OCI-LY7 (cell line): ENCODE measurements around the gene EIF4A2. TPM values are rescaled to one million over a fixed set of nuclear protein-coding genes. Genes with fewer than 3 reads are reported as not detected.

Experiments
- BruUV-seq: library from RNA; stranded (reverse); fragments of 400-500 nt; replicated peaks from 2 replicates; lab custom pipeline; 2021; lab: Mats Ljungman, UMichigan
- CTCF ChIA-PET: fragments of 300-600 bp; sonication (Branson Sonifier 250); formaldehyde crosslinking; loops from one replicate; lab custom pipeline; 2022; ENCODE audit warnings: antibody characterized with exemption; ENCODE audit not compliant: unreplicated experiment; lab: Charles Lee
- POLR2A ChIA-PET: fragments of 300-600 bp; sonication (Branson Sonifier 250); formaldehyde crosslinking; loops from one replicate; lab custom pipeline; 2022; ENCODE audit warnings: antibody characterized with exemption; lab: Charles Lee
- DNase-seq: peaks from one replicate; pipeline ENCODE4 v3.0.0-alpha.2; 2015; ENCODE audit warnings: low spot score
- H2AFZ ChIP-seq: fragments of 200-600 bp; sonication (generic), shearing (Covaris generic); 2 replicates; pipeline ENCODE4 v1.6.1; 2014; ENCODE audit warnings: mild to moderate bottlenecking, antibody characterized with exemption, low read length, moderate library complexity
- H3K27ac ChIP-seq: fragments of 200-600 bp; sonication (generic); 2 replicates; pipeline ENCODE4 v1.5.1; 2014; ENCODE audit warnings: mixed run types, low read depth, mild to moderate bottlenecking, moderate library complexity, low read length, inconsistent platforms; ENCODE audit not compliant: poor library complexity, severe bottlenecking
- H3K36me3 ChIP-seq: fragments of 200-600 bp; sonication (generic); 2 replicates; pipeline ENCODE4 v1.6.1; 2014; ENCODE audit warnings: mild to moderate bottlenecking, antibody characterized with exemption, low read length, moderate library complexity, mixed read lengths; ENCODE audit not compliant: insufficient read depth
- H3K4me1 ChIP-seq: fragments of 200-600 bp; sonication (generic); 2 replicates; pipeline ENCODE4 v1.5.1; 2014; ENCODE audit warnings: mild to moderate bottlenecking, low read length; ENCODE audit not compliant: insufficient read depth, poor library complexity, severe bottlenecking
- H3K4me2 ChIP-seq: fragments of 200-600 bp; sonication (generic); 2 replicates; pipeline ENCODE4 v1.6.1; 2014; ENCODE audit warnings: mild to moderate bottlenecking, low read length
- H3K4me3 ChIP-seq: fragments of 200-600 bp; sonication (generic); 2 replicates; pipeline ENCODE4 v1.5.1; 2014; ENCODE audit warnings: mild to moderate bottlenecking, low read depth, low read length; ENCODE audit not compliant: poor library complexity, severe bottlenecking
- H3K79me2 ChIP-seq: fragments of 200-600 bp; sonication (generic); 2 replicates; pipeline ENCODE4 v1.6.1; 2016; ENCODE audit warnings: low read depth, mild to moderate bottlenecking, low read length, moderate library complexity, mixed read lengths; ENCODE audit not compliant: insufficient read depth
- H3K9me2 ChIP-seq: fragments of 200-600 bp; sonication (generic); 2 replicates; pipeline ENCODE4 v1.6.1; 2016; ENCODE audit warnings: mild to moderate bottlenecking, low read length, mixed read lengths; ENCODE audit not compliant: insufficient read depth
- H3K9me3 ChIP-seq: fragments of 200-600 bp; sonication (generic); 2 replicates; pipeline ENCODE4 v1.6.1; 2014; ENCODE audit warnings: mild to moderate bottlenecking, mixed run types, low read length, mixed read lengths
- H4K20me1 ChIP-seq: fragments of 200-600 bp; sonication (generic); 2 replicates; pipeline ENCODE4 v1.6.1; 2014; ENCODE audit warnings: mild to moderate bottlenecking, antibody characterized with exemption, low read length, moderate library complexity, mixed read lengths; ENCODE audit not compliant: insufficient read depth
- EZH2phosphoT487 ChIP-seq: fragments of 200-600 bp; sonication (generic); IDR thresholded peaks from 2 replicates; pipeline ENCODE4 v1.6.1; 2018; ENCODE audit warnings: low read depth, borderline replicate concordance, mild to moderate bottlenecking, mixed run types, antibody characterized with exemption, low read length, moderate library complexity, mixed read lengths
- intact Hi-C: fragments of 100-400 bp; cut with micrococcal nuclease; formaldehyde crosslinking; loops from one replicate; pipeline ENCODE4 v1.10.0; 2022; ENCODE audit not compliant: unreplicated experiment
- total RNA-seq, 2 experiments: library from RNA; depleted of rRNA in 1 of 2; stranded (reverse); fragments of >200 nt in 1 of 2; shearing (Covaris generic) in 1 of 2; gene quantifications; 2 replicates each; pipeline ENCODE4 v1.2.3, GENCODE V29; 2014 to 2022
- TF ChIP-seq, protein P1 (sequence below): fragments of 200-600 bp; sonication (generic); conservative IDR thresholded peaks from 2 replicates; pipeline ENCODE4 v1.5.1; 2014; ENCODE audit warnings: mild to moderate bottlenecking, antibody characterized with exemption, low read length, moderate library complexity, mixed read lengths

The EIF4A2 gene
- total RNA-seq, 2 experiments from 2014 or later: 437 to 506 TPM

DNA sequence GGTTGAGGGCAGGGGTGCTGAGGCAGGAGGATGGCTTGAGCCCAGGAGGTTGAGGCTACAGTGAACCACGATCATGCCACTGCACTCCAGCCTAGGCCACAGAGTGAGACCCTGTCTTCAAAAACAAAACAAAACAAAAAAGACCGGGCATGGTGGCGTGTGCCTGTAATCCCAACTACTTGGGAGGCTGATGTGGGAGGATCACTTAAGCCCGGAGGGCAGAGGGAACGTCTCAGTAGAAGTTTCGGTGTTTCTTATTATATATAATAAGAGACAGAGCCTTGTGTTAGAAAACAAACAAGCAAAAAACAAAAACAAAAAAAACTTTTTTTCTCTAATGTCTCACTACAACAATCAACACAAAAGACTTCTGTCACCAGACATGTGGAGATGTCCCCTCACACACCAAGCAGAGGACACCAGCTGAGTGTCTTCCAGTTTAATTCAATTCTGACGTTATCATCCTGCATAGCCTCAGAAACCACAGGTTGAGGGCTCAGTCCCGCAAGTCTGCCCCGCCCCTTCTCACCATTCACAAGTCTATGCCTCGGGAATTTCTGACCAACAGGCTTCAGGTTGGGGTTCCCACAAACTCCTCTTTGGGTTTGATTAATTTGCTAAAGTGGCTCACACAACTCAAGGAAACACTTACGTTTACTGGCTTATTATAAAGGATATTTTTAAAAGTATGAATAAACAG is 24.0 kb upstream of the EIF4A2 start:
- no peak overlapping the region for H3K27ac ChIP-seq
- ChIA-PET CTCF (no interaction called here), POLR2A (interaction anchor here (0.5 to 0.7 kb wide), 3 partner anchors 36 to 763 kb away, joined by 3 to 4 read pairs (median 4); no protein-coding TSS in a partner anchor)
- no peaks in the 10 kb centered on the region for H3K9me3 ChIP-seq
- TF ChIP-seq, protein P1, sequence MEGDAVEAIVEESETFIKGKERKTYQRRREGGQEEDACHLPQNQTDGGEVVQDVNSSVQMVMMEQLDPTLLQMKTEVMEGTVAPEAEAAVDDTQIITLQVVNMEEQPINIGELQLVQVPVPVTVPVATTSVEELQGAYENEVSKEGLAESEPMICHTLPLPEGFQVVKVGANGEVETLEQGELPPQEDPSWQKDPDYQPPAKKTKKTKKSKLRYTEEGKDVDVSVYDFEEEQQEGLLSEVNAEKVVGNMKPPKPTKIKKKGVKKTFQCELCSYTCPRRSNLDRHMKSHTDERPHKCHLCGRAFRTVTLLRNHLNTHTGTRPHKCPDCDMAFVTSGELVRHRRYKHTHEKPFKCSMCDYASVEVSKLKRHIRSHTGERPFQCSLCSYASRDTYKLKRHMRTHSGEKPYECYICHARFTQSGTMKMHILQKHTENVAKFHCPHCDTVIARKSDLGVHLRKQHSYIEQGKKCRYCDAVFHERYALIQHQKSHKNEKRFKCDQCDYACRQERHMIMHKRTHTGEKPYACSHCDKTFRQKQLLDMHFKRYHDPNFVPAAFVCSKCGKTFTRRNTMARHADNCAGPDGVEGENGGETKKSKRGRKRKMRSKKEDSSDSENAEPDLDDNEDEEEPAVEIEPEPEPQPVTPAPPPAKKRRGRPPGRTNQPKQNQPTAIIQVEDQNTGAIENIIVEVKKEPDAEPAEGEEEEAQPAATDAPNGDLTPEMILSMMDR: no peak
- TF ChIP-seq EZH2phosphoT487: no peak
- no TSS peak for BruUV-seq
- H2AFZ ChIP-seq: no peak overlapping the region
- H3K79me2 ChIP-seq: no peaks in the 10 kb centered on the region
- H3K4me2 ChIP-seq: no peak overlapping the region
- H3K4me1 ChIP-seq: no peaks in the 10 kb centered on the region
- no peak for DNase-seq
- H3K36me3 ChIP-seq: no peaks in the 10 kb centered on the region
- intact Hi-C loops: loop anchor here (5.0 kb wide), 1 partner anchor 142 kb away; no protein-coding TSS in a partner anchor
- H3K4me3 ChIP-seq: no peak overlapping the region
- no peaks in the 10 kb centered on the region for H4K20me1 ChIP-seq
- no peaks in the 10 kb centered on the region for H3K9me2 ChIP-seq

DNA sequence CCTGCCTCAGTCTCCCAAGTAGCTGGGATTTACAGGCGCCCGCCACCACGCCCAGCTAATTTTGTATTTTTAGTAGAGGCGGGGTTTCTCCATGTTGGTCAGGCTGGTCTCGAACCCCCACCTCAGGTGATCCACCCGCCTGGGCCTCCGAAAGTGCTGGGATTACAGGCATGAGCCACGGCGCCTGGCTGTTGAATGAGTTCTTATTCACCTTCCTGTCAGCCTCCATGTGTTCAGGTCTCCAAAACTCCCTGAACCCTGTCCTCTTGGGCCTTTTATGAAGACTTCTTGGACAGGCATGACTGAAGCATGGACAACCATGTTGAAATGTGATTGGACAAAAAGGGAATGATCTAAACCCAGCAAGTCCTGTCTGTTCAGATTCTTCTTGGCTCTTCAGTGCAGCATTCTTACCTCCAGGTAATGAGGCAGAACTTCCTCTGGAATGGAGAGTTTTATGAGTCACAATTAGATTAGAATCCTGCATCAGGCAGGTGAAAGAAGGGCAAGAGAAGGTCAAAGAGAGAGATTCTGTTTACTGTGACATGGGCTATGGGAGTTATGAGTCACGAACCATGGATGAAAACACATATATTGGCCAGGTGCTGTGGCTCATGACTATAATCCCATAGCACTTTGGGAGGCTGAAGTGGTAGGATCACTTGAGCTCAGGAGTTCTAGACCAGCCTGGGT is 23.1 kb upstream of the EIF4A2 start:
- BruUV-seq: no TSS peak
- ChIA-PET POLR2A (interaction anchor here (0.7 kb wide), 1 partner anchor 129 kb away, joined by 3 read pairs; no protein-coding TSS in a partner anchor), CTCF (no interaction called here)
- Histone ChIP-seq H3K4me2 (no peak overlapping the region), H3K9me2 (no peaks in the 10 kb centered on the region), H3K27ac (no peak overlapping the region), H3K9me3 (no peaks in the 10 kb centered on the region), H3K79me2 (no peaks in the 10 kb centered on the region), H2AFZ (no peak overlapping the region), H3K36me3 (no peaks in the 10 kb centered on the region), H4K20me1 (no peaks in the 10 kb centered on the region), H3K4me3 (no peak overlapping the region), H3K4me1 (no peaks in the 10 kb centered on the region)
- intact Hi-C loops: no loop called here
- no peak for DNase-seq
- TF ChIP-seq, protein P1: no peak
- no peak for TF ChIP-seq EZH2phosphoT487
